Ovary (tissue), 9 donors: ENCODE data around the gene SYT9. TPM values are rescaled to one million over a fixed set of nuclear protein-coding genes. Genes with fewer than 3 reads are reported as not detected.

Experiments
- DNase-seq, 5 donors: peaks; one replicate each; pipeline ENCODE4 v3.0.0-alpha.2; 2019 to 2020
- H3K27ac ChIP-seq, 2 donors: fragments of 200-600 bp; one replicate each; pipeline versions ENCODE4 v1.5.1 to v1.8.0; 2019 to 2022
- H3K27me3 ChIP-seq: fragments of 200-600 bp; one replicate; pipeline ENCODE4 v1.8.0; 2022
- H3K36me3 ChIP-seq: fragments of 200-600 bp; sonication (generic); one replicate; pipeline ENCODE4 v1.5.1; 2019
- H3K4me1 ChIP-seq: one replicate; pipeline ENCODE4 v1.8.1; 2013; ENCODE audit warnings: mild to moderate bottlenecking, moderate library complexity; ENCODE audit not compliant: insufficient read depth
- H3K4me3 ChIP-seq: fragments of 200-600 bp; sonication (generic); one replicate; pipeline ENCODE4 v1.5.1; 2017
- H3K9me3 ChIP-seq, 2 donors: fragments of 200-600 bp in 1 of 2; sonication (generic) in 1 of 2; one replicate each; pipeline versions ENCODE4 v1.5.1 to v1.8.1; 2013 to 2019; ENCODE audit warnings: mild to moderate bottlenecking in 1 of 2, moderate library complexity in 1 of 2
- EP300 ChIP-seq: sonication (generic); formaldehyde crosslinking; IDR thresholded peaks from one replicate; pipeline ENCODE4 v1.6.1; 2017; ENCODE audit warnings: antibody characterized with exemption
- POLR2A ChIP-seq: fragments of 450-650 bp; IDR thresholded peaks from one replicate; pipeline ENCODE4 v1.6.1; 2017; ENCODE audit warnings: antibody characterized with exemption, mild to moderate bottlenecking, moderate library complexity
- WGBS, 3 donors: extraction: QIAGEN DNeasy Blood & Tissue Kit in 1 of 3; methylation state at CpG; one replicate each; pipeline versions ENCODE4 v1.1.5 to v1.1.7; 2013 to 2017; 5-methylcytosine and 5-hydroxymethylcytosine counted together
- intact Hi-C, 4 donors: fragments of 100-400 bp; cut with DNase I; formaldehyde crosslinking; loops; one replicate each; pipeline versions ENCODE4 v1.11.0 to v1.15.1; 2022 to 2023
- polyA plus RNA-seq, 2 donors: library from polyadenylated mRNA; stranded (reverse); fragments of 200-250 nt in 1 of 2; fragments of 350-450 nt in 1 of 2; fragmentation: Illumina TruSeq in 1 of 2; extraction: RNeasy Lipid Tissue Mini Kit (QIAGEN cat#74804) in 1 of 2; gene quantifications; one replicate each; pipeline ENCODE4 v1.2.3, GENCODE V29; 2013 to 2014
- total RNA-seq, 7 donors: library from RNA; depleted of rRNA in 2 of 7; stranded (reverse); fragments of >200 nt in 2 of 7; fragmentation: NEBNext Ultra II Directional in 3 of 7; extraction: Animal tissue kit (Norgen Biotek cat#: 25700) in 3 of 7; gene quantifications; one replicate each; pipeline versions ENCODE4 v1.1.0 to v1.2.4, GENCODE V29; 2016 to 2023
- TF ChIP-seq, protein P1 (sequence below), 3 donors: fragments of 450-650 bp in 2 of 3; fragments of 200-600 bp in 1 of 3; IDR thresholded peaks; one replicate each; pipeline versions ENCODE4 v1.5.1 to v1.8.0; 2016 to 2022; ENCODE audit warnings: antibody characterized with exemption in 3 of 3, mild to moderate bottlenecking in 1 of 3
- donor health status: DM: no; HTN: no; CAD: no; lungs with moderate emphysema.
- donor health status: DM: no; HTN: no; CAD: no.
- donor health status: Bipolar disorder and iron deficiency.
- donor health status: DM: yes; HTN: yes; CAD: no.
- donor health status: DM: no; HTN: no; CAD: no.
- donor health status: DM: yes; HTN: yes; CAD: no.

SYT9 gene
- total and polyA plus RNA-seq, 9 donors, result 0.05 to 0.48 (median 0.13) TPM; not detected in 3

DNA sequence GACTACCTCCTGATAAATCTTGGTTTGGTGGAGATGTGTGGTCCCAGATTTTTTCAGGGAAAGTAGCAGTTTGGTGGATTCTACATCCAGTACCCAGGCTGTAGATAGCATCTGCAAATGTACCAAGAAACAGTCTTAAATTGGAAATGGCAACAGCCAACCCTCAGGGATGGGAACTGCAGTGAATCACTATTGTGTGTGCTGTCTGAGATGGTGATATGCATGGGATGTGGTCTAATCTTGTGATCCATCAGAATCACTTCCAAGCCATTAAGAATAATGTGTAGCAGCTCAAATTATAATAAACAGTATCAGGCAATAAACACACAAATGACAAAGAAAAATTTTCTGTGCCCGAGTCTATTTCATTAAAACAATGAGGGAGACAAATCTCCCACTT lies 237.0 kb downstream of the SYT9 start:
- H3K9me3 ChIP-seq, result no peaks in the 10 kb centered on the region
- peaks cover 6% of the 10 kb centered on the region for H3K4me1 ChIP-seq
- no peak overlapping the region for H3K27ac ChIP-seq
- TF ChIP-seq POLR2A (no peak), EP300 (no peak)
- TF ChIP-seq, protein P1, sequence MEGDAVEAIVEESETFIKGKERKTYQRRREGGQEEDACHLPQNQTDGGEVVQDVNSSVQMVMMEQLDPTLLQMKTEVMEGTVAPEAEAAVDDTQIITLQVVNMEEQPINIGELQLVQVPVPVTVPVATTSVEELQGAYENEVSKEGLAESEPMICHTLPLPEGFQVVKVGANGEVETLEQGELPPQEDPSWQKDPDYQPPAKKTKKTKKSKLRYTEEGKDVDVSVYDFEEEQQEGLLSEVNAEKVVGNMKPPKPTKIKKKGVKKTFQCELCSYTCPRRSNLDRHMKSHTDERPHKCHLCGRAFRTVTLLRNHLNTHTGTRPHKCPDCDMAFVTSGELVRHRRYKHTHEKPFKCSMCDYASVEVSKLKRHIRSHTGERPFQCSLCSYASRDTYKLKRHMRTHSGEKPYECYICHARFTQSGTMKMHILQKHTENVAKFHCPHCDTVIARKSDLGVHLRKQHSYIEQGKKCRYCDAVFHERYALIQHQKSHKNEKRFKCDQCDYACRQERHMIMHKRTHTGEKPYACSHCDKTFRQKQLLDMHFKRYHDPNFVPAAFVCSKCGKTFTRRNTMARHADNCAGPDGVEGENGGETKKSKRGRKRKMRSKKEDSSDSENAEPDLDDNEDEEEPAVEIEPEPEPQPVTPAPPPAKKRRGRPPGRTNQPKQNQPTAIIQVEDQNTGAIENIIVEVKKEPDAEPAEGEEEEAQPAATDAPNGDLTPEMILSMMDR (IDR thresholded peaks at IDR 0.05), result no peak
- 92 to 98% (median 93%) methylated on average over 1 of the region's 1 CpG for WGBS, 3 donors
- no peak for DNase-seq
- no peaks in the 10 kb centered on the region for H3K36me3 ChIP-seq
- H3K4me3 ChIP-seq, result no peak overlapping the region
- intact Hi-C loops, result no loop called here
- no peaks in the 10 kb centered on the region for H3K27me3 ChIP-seq

DNA sequence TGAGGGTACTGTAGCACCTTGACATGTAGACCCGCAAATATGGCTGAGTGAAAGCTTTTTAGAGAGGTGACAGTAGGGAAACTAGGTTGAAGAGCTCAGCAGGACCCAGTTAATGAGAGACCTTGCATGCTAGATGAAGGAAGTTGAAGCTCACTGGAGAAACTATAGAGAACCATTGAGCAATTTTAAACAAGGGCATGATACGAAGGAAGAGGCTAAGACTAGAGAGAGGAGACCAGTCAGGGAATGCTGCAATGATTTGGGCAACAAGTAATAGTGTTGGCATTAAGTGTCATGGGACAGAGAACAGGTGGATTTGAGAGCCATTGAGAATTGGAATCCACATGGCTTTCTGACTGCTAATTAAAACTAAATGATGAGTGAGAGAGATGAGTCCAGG lies 237.7 kb downstream of the SYT9 start:
- WGBS, 3 donors, result 94 to 99% (median 94%) methylated on average over 2 of the region's 2 CpGs
- peaks cover 6% of the 10 kb centered on the region for H3K4me1 ChIP-seq
- intact Hi-C loops, result no loop called here
- TF ChIP-seq EP300 (no peak), POLR2A (no peak)
- TF ChIP-seq, protein P1 (IDR thresholded peaks at IDR 0.05), result no peak
- no peaks in the 10 kb centered on the region for H3K27me3 ChIP-seq
- no peaks in the 10 kb centered on the region for H3K9me3 ChIP-seq
- DNase-seq, result no peak
- H3K36me3 ChIP-seq, result no peaks in the 10 kb centered on the region
- H3K27ac ChIP-seq, result no peak overlapping the region
- no peak overlapping the region for H3K4me3 ChIP-seq

DNA sequence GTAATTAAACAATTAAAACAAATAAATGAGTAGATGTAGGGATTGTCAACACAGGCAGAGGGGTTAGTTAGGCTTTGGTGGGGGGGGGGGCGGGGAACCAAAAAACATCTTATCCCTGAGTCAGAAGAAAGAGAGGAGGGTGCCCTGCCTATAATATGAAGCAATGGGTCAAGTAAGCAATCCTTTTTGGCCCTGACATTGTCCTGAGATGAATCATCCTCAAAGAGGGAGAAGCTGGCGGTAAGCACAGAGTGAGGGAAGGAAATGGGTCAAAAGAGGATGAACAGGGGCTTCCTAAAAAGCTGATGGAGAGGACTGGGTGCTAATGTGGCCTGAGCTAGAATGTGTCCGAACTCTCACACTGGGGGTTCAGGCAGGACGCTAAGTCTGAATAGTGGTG lies 238.3 kb downstream of the SYT9 start:
- Histone ChIP-seq H3K27ac (no peak overlapping the region), H3K4me3 (no peak overlapping the region), H3K27me3 (no peaks in the 10 kb centered on the region), H3K9me3 (no peaks in the 10 kb centered on the region), H3K4me1 (peaks cover 3% of the 10 kb centered on the region), H3K36me3 (no peaks in the 10 kb centered on the region)
- WGBS, 3 donors, result 62 to 74% (median 71%) methylated on average over 4 of the region's 4 CpGs
- intact Hi-C loops, result no loop called here
- TF ChIP-seq, protein P1 (IDR thresholded peaks at IDR 0.05), result no peak
- TF ChIP-seq EP300, result no peak
- TF ChIP-seq POLR2A, result no peak
- peak in 1 of 5 donors; percentile 42 for DNase-seq

DNA sequence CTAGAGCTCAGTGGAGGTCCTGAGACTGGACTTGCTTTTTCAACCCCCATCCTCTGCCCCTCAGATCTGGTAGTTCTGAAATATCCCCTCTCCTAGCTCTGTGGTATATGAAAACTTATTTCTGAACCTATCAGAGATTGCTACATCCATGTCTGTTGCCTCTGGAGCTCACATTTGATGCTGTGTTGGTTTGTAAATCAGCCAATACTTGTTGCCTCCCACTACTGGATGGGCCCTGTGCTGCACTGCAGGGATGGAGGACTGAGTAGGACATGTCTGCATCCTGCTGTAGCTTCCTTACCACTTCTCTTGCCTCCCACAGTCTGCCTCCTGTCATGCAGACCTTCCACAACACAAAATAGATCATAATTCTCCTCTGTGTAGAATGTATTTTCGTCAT lies 238.8 kb downstream of the SYT9 start:
- Histone ChIP-seq H3K27me3 (no peaks in the 10 kb centered on the region), H3K27ac (no peak overlapping the region), H3K4me1 (peaks cover 2% of the 10 kb centered on the region), H3K4me3 (no peak overlapping the region), H3K36me3 (no peaks in the 10 kb centered on the region), H3K9me3 (no peaks in the 10 kb centered on the region)
- TF ChIP-seq POLR2A, result no peak
- TF ChIP-seq EP300, result no peak
- TF ChIP-seq, protein P1 (IDR thresholded peaks at IDR 0.05), result no peak
- 73 to 91% (median 87%) methylated on average over 1 of the region's 1 CpG for WGBS, 3 donors
- DNase-seq, result peak in 1 of 5 donors; percentile 24
- intact Hi-C loops, result no loop called here

DNA sequence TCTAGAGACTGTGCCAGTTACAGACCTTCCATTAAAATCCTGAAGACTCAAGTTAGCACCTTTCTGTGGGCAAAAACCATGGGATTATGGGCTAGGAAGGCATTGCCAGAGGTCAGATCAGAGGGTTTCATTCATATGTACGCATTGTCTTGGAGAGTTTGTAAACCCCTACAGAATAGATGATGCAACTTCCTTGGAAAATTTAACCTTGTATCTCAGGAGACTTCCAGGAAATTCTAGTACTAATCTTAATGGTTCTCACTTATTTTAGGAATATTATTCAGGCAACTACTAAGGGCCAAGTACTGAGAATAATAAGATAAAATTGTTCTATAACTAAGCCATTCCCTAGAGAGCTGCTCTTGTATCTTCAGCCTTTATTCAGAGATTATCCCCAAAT lies 240.5 kb downstream of the SYT9 start:
- WGBS, 3 donors, result 38 to 69% (median 68%) methylated on average over 1 of the region's 1 CpG
- no peaks in the 10 kb centered on the region for H3K9me3 ChIP-seq
- no peak overlapping the region for H3K27ac ChIP-seq
- no peaks in the 10 kb centered on the region for H3K27me3 ChIP-seq
- H3K4me3 ChIP-seq, result no peak overlapping the region
- intact Hi-C loops, result no loop called here
- no peak for DNase-seq
- no peaks in the 10 kb centered on the region for H3K4me1 ChIP-seq
- no peaks in the 10 kb centered on the region for H3K36me3 ChIP-seq
- no peak for TF ChIP-seq EP300
- no peak for TF ChIP-seq POLR2A
- TF ChIP-seq, protein P1 (IDR thresholded peaks at IDR 0.05), result no peak
